ENCODE data around the gene IGSF1.

GRCh38 chrX:131331152-131331551 lies 42.0 kb upstream of the IGSF1 start:
- TF ChIP-seq CTCF (IDR thresholded peaks at IDR 0.05) (no peak), POLR2A (IDR thresholded peaks at IDR 0.05) (no peak)
